NCI-H446 treated with DMSO at 0.1 percent for 48 hours (cell line): ENCODE measurements around the gene BUB1B.

Source experiments
- DNase-seq: peaks from one replicate; lab custom pipeline; 2025; lab: John Stamatoyannopoulos, UW

Gene BUB1B

DNA sequence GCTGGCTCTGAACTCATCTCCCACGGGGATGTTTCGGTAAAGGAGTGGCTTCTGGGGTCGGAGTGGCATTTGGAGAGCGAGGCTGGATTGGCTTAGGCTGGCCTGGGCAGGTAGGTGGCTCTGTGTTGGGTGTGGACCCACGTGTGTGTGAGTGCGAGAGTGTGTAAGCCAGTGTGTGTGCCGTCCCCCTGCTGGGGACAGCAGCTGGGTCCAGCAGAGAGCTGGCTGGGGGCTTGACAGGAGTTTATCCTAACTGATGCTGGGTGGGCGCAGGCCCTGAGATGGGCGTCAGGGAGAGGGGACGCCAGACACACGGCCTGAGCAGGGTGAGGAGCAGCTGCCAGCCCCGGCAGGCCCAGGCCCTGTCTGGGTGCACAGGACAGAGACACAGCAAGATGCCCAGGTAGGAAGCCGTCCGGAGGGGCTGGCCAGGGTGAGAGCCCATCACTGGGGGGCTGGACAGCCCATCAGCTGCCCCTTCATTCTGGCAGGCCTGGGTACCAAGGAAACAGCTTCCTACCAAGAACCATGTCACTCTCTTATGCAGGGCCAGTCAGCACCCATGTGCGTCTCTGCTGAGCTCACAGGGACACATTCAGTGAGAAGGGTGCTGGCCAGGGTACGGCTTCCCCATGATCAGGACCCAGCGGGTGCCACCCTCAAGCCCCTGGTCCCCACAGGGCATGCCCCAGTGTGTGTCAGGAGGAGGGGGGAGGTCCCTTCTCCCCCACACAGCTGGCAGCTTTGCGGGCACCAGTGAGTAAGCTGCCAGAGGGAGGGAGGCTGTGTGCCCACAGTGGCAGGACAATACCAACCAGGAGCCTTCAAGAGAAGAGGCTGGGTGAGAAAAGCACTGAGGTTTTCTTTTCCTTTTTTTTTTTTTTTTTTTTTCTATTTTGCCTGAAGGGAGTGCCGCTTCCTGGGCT lies 79.1 kb downstream of the BUB1B start:
- DNase-seq = no peak

DNA sequence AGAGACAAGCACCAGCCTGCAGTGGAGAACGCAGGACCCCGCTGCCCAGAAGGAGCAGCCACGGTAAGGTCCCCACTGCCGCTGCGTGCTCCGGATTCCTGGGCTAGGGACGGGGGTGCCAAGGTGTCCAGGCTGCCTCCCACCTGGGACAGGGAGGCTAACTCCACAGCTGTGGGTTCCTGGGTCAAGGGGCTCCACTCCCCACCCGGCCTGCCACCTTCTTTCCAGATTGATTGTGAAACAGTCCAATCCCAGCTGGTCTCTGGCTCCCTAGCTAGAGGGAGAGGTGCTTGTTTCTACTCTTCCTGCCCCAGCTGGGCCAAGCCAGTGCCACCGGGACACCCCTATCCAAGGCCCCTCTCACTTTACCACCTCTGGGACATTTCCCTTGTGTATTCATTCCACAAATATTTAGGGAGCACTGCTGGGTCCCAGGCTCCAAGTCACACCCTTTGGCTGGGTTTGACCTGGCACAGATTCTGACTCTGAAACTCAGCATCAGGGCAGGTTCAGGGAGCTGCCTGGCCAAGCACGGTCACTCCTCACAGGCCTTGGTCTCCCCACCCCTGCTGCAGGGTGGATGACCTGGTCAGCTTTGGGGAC lies 79.9 kb downstream of the BUB1B start:
- no peak for DNase-seq

- no peak for DNase-seq
Observed at GRCh38 chr15:40241269-40242212, 80.7 kb downstream of the BUB1B start.

GRCh38 chr15:40242213-40242599 lies 81.3 kb downstream of the BUB1B start:
- DNase-seq = no peak

- DNase-seq = no peak
Observed at GRCh38 chr15:40242601-40243000, 81.7 kb downstream of the BUB1B start.

GRCh38 chr15:40243126-40243810 lies 82.4 kb downstream of the BUB1B start:
- DNase-seq = no peak

GRCh38 chr15:40244961-40245523 lies 84.2 kb downstream of the BUB1B start:
- no peak for DNase-seq

DNA sequence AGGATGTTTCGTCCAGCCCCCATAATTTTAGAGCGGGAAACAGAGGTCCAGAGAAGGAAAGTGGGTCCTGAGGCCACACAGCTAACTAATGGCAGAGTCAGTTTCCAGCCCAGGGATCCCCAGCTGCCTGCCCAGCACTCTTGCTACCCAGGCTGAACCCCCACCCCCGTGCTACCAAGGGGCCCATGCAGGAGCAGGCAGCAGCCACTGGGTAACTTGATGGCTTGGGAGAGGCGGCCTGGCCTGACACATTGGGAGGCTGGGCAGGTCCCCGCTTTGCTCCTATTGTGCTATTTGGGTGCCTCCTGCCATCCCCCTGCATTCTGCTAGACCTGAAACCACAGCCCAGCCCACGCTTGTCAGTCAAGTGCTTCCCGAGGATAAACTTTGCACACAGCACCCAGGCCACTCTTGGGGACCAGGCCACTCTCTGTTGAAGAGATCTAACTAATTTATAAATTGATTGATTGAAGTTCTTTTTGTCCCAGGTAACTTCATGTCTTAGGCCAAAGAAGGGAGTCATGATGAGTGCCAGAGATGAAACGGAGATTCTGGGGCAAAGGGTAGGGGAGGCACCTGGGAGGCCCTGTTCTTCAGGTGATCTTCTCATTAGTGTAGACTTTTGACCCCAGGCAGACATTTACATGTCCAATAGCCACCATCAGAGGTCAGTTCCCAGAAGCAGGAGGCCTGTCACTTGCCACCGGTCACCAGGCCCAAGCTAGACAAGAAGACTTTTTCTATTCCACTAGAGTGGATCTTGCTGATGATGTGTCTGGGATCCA lies 85.0 kb downstream of the BUB1B start:
- DNase-seq = no peak

DNA sequence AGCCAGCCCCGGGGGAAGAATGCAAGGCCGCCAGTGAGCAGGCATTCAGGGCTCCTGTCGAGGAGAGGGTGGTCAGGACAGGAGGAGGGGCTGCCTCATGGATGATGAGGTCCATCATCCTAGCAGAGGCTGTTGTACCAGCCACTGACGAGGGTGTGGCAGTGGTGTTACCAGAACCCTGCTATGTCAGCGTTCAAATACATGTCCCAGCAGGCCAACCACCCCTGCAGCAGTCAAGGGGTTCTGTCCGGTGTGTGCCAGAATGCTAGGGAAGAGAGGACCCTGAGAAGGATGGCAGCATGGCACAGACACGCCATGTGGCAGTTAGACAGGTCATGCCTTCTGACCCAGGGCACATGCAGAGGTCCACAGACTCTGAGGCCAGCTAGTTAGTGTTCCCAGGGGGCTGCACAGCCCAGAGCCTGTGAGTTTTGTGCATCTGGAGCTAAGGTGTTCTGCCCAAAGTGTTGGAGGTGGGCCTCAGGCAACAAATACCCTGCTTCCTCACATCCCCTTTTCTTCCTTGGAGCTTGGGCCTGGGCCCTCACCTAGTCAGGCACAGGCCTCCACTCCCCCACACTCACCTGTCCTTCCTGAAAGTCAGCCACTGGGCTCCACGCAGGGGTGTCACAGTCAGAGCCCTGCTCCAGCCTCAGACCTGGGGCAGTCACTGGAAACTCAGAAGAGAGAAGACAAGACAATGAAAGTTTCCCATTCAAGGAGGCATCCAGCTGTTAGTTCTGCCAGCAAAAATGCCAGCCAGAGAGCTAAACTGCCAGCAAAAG lies 85.8 kb downstream of the BUB1B start:
- DNase-seq = no peak

- DNase-seq = no peak
Observed at GRCh38 chr15:40247406-40247971, 86.6 kb downstream of the BUB1B start.

GRCh38 chr15:40248006-40248783 lies 87.3 kb downstream of the BUB1B start:
- DNase-seq = no peak

- no peak for DNase-seq
Observed at GRCh38 chr15:40249477-40250303, 88.8 kb downstream of the BUB1B start.

DNA sequence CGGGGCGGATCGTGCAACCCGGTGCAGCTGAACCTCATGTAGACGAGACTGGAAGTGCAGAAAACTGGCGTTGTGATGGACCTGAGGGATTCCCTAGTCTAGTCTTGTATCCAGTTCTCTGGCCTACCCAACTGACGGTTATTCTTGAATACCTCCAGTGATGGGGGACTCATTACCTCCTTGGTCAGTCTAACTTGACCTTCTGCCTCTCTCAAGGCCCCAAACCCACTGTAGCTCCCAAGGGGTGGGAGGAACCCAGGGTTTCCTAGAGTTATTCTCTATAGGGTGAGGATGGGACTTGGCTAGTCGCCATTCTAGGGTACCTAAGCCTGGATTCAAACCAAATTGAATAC lies 89.4 kb downstream of the BUB1B start:
- DNase-seq = no peak

DNA sequence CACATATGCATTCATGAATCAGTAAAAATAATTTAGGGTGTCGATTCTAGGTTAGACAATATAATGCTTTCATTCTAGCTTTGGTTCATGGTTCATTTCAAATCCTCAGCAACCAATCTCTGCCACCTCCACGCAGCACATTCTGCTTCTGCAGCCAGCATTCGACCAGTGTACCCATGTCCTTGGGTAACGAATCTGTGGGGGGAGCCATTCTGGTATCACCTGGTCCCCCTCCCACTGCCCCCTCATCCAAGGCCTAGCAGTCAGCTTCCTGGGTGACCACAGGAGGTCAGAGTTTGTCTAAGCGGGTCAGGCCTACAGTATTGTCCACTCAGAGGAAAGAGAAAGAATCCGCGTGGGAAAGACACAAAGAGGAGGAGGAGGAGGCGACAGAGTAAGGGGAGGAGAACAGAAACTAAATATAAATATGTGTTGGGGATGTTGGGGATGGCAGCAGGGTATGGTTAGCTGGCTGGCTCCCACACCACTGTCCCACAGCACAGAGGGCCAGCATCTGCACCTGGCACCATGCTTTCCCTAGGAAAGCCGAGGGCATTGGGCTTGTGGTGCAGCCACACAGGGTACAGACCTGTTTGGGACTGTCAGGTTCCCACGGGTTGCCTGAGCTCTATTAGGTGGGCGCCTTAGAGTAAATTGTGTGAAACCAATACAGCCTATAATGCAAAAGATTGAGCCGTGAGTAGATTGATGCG lies 90.1 kb downstream of the BUB1B start:
- DNase-seq = no peak

DNA sequence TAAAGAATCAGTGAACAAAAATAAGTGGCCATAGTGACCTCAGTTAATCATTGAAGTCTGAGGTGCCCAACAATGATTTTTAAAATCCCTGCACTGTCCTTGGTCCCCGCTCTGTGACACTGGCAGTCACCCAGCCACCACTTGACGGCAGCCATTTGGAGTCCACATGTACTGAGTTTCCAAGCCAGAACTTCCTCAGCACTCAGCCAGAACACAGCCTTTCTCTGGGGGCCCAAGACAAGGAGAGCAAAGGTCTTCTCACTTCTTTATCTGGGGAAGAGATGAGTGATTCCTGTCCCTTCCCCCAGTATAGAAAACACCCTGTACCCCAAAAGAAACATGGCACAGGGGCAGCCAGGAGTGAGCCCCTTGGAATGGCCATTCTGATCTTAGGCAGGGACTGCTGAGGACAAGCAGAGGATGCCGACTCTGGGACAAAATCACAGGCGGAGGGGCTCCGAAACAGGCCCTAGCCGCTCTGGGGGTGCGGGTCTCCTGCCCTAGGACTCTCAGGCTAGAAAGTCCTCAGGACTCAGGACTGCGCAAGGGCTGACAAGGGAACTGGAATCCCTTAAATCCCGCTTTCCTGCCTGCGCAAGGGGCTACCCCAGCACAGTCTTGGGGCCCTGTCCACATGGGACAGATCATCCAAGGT lies 90.7 kb downstream of the BUB1B start:
- no peak for DNase-seq

GRCh38 chr15:40252141-40252437 lies 91.2 kb downstream of the BUB1B start:
- no peak for DNase-seq
